ENCODE data around the gene POLR3GL.

The POLR3GL gene

DNA sequence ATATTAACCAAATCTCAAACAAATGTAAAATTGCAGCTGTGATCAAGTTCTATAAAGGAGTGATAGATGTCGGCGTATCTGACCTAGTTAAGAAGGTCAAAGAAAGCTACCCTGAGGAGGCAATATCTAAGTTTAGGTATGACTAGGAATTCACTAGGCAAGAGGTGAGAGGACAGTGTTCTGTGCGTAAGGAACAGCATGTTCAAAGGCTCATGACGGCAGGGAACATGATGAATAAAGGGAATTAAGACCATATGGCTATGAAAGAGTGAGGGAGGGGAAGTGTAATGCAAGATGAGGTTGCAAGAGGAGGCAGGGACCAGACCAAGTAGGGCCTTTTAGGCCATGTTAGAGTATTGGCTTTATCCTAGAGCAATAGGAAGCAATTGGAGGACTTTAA is 15.3 kb upstream of the POLR3GL start:
- Histone ChIP-seq H3K4me1 (ENCODE audit: insufficient read depth, poor library complexity, severe bottlenecking) (no peaks in the 10 kb centered on the region), H3K9me3 (ENCODE audit: severe bottlenecking) (no peaks in the 10 kb centered on the region), H3K27ac (ENCODE audit: poor library complexity, severe bottlenecking) (no peak overlapping the region), H3K36me3 (ENCODE audit: low read depth) (peaks cover 12% of the 10 kb centered on the region), H3K27me3 (ENCODE audit: insufficient read depth, poor library complexity, severe bottlenecking) (no peaks in the 10 kb centered on the region), H3K4me3 (ENCODE audit: severe bottlenecking) (no peak overlapping the region)
- no peak for ATAC-seq (ENCODE audit: low read depth)
- DNase-seq (ENCODE audit: low spot score): no peak
- TF ChIP-seq, protein P1, sequence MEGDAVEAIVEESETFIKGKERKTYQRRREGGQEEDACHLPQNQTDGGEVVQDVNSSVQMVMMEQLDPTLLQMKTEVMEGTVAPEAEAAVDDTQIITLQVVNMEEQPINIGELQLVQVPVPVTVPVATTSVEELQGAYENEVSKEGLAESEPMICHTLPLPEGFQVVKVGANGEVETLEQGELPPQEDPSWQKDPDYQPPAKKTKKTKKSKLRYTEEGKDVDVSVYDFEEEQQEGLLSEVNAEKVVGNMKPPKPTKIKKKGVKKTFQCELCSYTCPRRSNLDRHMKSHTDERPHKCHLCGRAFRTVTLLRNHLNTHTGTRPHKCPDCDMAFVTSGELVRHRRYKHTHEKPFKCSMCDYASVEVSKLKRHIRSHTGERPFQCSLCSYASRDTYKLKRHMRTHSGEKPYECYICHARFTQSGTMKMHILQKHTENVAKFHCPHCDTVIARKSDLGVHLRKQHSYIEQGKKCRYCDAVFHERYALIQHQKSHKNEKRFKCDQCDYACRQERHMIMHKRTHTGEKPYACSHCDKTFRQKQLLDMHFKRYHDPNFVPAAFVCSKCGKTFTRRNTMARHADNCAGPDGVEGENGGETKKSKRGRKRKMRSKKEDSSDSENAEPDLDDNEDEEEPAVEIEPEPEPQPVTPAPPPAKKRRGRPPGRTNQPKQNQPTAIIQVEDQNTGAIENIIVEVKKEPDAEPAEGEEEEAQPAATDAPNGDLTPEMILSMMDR (IDR thresholded peaks at IDR 0.05; ENCODE audit: poor library complexity, severe bottlenecking): no peak

DNA sequence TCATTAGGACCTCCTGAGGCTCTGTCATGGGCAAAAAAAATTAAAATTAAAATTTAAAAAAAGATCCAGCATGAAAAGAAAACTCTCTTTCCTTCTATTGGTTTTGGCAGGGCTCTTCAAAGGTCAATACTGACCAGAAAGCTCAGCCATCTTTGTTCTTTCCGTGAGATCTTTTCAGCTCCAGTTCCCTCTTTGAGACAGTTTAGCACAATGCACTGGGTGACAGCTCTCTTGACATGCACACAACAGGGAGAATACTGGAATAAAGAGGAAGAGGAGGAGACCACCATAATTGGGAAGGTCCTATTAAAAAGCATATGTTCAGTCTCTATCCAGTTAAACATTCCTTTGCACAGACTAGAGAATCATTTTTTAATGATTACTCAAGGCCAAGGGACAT is 13.0 kb upstream of the POLR3GL start:
- H3K36me3 ChIP-seq (ENCODE audit: low read depth): peaks cover 9% of the 10 kb centered on the region
- no peak overlapping the region for H3K4me3 ChIP-seq (ENCODE audit: severe bottlenecking)
- no peak for DNase-seq (ENCODE audit: low spot score)
- no peaks in the 10 kb centered on the region for H3K9me3 ChIP-seq (ENCODE audit: severe bottlenecking)
- peaks cover 6% of the 10 kb centered on the region for H3K4me1 ChIP-seq (ENCODE audit: insufficient read depth, poor library complexity, severe bottlenecking)
- TF ChIP-seq, protein P1 (IDR thresholded peaks at IDR 0.05; ENCODE audit: poor library complexity, severe bottlenecking): no peak
- no peaks in the 10 kb centered on the region for H3K27me3 ChIP-seq (ENCODE audit: insufficient read depth, poor library complexity, severe bottlenecking)
- H3K27ac ChIP-seq (ENCODE audit: poor library complexity, severe bottlenecking): no peak overlapping the region
- no peak for ATAC-seq (ENCODE audit: low read depth)

DNA sequence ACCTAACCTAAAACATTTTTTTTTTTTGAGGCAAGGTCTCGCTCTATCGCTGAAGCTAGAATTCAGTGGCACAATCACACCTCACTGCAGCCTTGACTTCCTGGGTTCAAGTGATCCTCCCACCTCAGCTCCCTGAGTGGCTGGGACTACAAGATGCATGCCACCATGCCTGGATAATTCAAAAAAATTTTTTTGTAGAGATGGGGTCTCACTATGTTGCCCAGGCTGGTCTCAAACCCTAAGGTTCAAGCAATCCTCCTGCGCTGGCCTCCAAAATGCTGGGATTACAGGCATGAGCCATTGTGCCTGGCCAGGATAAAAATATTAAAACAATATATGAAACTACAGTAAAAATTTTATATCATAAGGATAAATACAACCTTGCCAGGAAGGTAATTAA is 11.6 kb upstream of the POLR3GL start:
- peaks cover 6% of the 10 kb centered on the region for H3K4me1 ChIP-seq (ENCODE audit: insufficient read depth, poor library complexity, severe bottlenecking)
- no peak for ATAC-seq (ENCODE audit: low read depth)
- H3K9me3 ChIP-seq (ENCODE audit: severe bottlenecking): no peaks in the 10 kb centered on the region
- no peak overlapping the region for H3K4me3 ChIP-seq (ENCODE audit: severe bottlenecking)
- DNase-seq (ENCODE audit: low spot score): no peak
- no peak overlapping the region for H3K27ac ChIP-seq (ENCODE audit: poor library complexity, severe bottlenecking)
- H3K27me3 ChIP-seq (ENCODE audit: insufficient read depth, poor library complexity, severe bottlenecking): no peaks in the 10 kb centered on the region
- TF ChIP-seq, protein P1 (IDR thresholded peaks at IDR 0.05; ENCODE audit: poor library complexity, severe bottlenecking): no peak
- no peaks in the 10 kb centered on the region for H3K36me3 ChIP-seq (ENCODE audit: low read depth)

DNA sequence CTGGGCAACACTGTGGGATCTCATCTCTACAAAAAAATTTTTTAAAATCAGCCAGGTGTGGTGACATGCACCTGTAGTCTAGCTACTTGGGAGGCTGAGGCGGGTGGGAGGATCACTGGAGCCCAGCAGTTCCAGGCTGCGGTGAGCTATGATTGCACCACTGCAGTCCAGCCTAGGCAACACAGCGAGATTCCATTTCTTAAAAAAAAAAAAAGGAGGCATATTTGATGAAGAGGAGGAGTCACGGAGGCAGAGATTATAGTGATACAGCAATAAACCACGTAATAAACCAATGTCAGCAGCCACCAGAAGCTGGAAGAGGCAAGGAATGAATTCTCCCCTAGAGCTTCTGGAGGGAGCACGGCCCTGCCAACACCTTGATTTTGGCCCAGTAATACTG is 10.6 kb upstream of the POLR3GL start:
- TF ChIP-seq, protein P1 (IDR thresholded peaks at IDR 0.05; ENCODE audit: poor library complexity, severe bottlenecking): no peak
- no peaks in the 10 kb centered on the region for H3K9me3 ChIP-seq (ENCODE audit: severe bottlenecking)
- ATAC-seq (ENCODE audit: low read depth): no peak

DNA sequence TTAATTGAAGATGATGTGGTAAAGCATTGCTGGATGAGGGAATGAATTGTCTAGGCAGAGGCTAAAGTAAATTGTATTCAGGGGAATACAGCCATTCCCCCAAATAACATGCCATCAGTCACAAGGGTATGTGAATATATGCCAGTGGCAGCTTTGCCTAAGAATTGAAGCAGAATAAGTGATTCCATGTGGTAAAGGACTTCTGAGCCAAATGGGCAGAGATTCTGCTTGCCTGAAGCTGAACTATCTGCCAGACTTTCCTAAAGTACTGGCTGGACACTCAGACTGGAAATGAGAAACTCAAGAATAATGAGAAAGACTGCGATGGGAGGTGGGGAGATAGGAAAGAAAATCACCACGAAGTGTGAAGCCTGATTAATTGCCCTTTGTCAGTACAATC is 9.1 kb upstream of the POLR3GL start:
- H3K4me1 ChIP-seq (ENCODE audit: insufficient read depth, poor library complexity, severe bottlenecking): peaks cover 6% of the 10 kb centered on the region
- no peaks in the 10 kb centered on the region for H3K27me3 ChIP-seq (ENCODE audit: insufficient read depth, poor library complexity, severe bottlenecking)
- no peak for ATAC-seq (ENCODE audit: low read depth)
- no peaks in the 10 kb centered on the region for H3K36me3 ChIP-seq (ENCODE audit: low read depth)
- TF ChIP-seq, protein P1 (IDR thresholded peaks at IDR 0.05; ENCODE audit: poor library complexity, severe bottlenecking): no peak
- H3K9me3 ChIP-seq (ENCODE audit: severe bottlenecking): no peaks in the 10 kb centered on the region
- no peak overlapping the region for H3K4me3 ChIP-seq (ENCODE audit: severe bottlenecking)
- no peak for DNase-seq (ENCODE audit: low spot score)
- H3K27ac ChIP-seq (ENCODE audit: poor library complexity, severe bottlenecking): no peak overlapping the region

More for the DNA sequence above, 10.6 kb upstream of the POLR3GL start:
- Histone ChIP-seq H3K27me3 (ENCODE audit: insufficient read depth, poor library complexity, severe bottlenecking) (no peaks in the 10 kb centered on the region), H3K4me3 (ENCODE audit: severe bottlenecking) (no peak overlapping the region), H3K36me3 (ENCODE audit: low read depth) (no peaks in the 10 kb centered on the region), H3K4me1 (ENCODE audit: insufficient read depth, poor library complexity, severe bottlenecking) (peaks cover 6% of the 10 kb centered on the region), H3K27ac (ENCODE audit: poor library complexity, severe bottlenecking) (no peak overlapping the region)
- no peak for DNase-seq (ENCODE audit: low spot score)
